Measurements from ENCODE around the gene COX6A2.

Gene COX6A2

DNA sequence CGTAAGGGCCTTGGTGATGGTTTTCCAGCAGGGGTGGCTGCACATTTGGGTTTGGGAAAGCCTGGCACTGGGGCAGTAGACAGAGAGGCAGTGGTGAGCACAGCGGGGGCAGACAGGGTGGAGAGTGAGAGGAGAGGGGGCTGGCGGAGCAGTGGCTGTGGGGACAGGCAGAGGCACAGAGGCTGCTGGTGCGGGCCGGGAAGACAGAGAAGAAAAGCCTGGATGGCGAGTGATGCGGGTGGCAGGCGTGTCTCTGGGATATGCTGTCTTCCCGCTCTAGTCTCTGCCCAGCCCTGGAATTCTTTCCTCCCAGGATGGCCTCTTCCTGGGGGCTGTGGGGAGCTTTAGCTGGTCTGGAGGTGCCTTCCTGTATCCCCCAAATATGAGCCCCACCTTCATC lies 18.1 kb downstream of the COX6A2 start:
- Histone ChIP-seq H3K36me3 (replicated peaks in 1 of 2; ENCODE audit: control insufficient read depth in 2 of 2, insufficient read depth in 2 of 2, low read length in 2 of 2) (no peaks in the 10 kb centered on the region), H3K9me3 (replicated peaks in 1 of 2; ENCODE audit: control insufficient read depth in 2 of 2, insufficient read depth in 1 of 2, low read depth in 1 of 2, low read length in 2 of 2) (no peaks in the 10 kb centered on the region), H3K27ac (replicated peaks; ENCODE audit: low read length) (no peak overlapping the region), H3K4ac (ENCODE audit: low read length) (no peak overlapping the region), H2BK5ac (ENCODE audit: low read length) (no peak overlapping the region), H4K8ac (ENCODE audit: low read depth, low read length) (no peak overlapping the region), H2BK120ac (ENCODE audit: low read depth, low read length) (no peak overlapping the region), H3K4me1 (ENCODE audit: control insufficient read depth in 2 of 2, insufficient read depth in 1 of 2, low read depth in 1 of 2, low read length in 2 of 2) (peaks cover 1 to 4% of the 10 kb centered on the region in 2 donors), H2BK15ac (ENCODE audit: low read length) (no peak overlapping the region), H3K4me3 (ENCODE audit: low read length in 2 of 2) (no peak overlapping the region), H3K18ac (ENCODE audit: low read length) (peak overlapping the region; percentile 28), H2AK5ac (ENCODE audit: low read depth, low read length) (no peak overlapping the region), H3K9ac (ENCODE audit: low read depth, low read length, poor library complexity) (no peak overlapping the region), H3K27me3 (ENCODE audit: control insufficient read depth in 3 of 3, insufficient read depth in 3 of 3, low read depth in 1 of 3, low read length in 3 of 3) (peaks cover 0 to 17% (median 0%) of the 10 kb centered on the region in 3 experiments), H2AFZ (ENCODE audit: low read length) (no peak overlapping the region), H3K14ac (ENCODE audit: low read length) (peak overlapping the region; percentile 71), H4K91ac (ENCODE audit: low read depth, low read length, poor library complexity) (no peak overlapping the region), H2BK12ac (ENCODE audit: low read length) (peak overlapping the region; percentile 22), H3K79me1 (ENCODE audit: low read depth, low read length) (no peaks in the 10 kb centered on the region), H3K4me2 (ENCODE audit: insufficient read depth, low read length, poor library complexity, severe bottlenecking) (no peak overlapping the region), H3K23ac (ENCODE audit: low read depth, low read length, poor library complexity) (peak overlapping the region; percentile 65)
- no peak for DNase-seq (ENCODE audit: low spot score)
- no CpG with 5 or more reads among the region's 9 CpGs for WGBS, 2 donors (ENCODE audit: extremely low coverage in 2 of 2, insufficient read length in 2 of 2, insufficient replicate concordance in 1 of 2)

DNA sequence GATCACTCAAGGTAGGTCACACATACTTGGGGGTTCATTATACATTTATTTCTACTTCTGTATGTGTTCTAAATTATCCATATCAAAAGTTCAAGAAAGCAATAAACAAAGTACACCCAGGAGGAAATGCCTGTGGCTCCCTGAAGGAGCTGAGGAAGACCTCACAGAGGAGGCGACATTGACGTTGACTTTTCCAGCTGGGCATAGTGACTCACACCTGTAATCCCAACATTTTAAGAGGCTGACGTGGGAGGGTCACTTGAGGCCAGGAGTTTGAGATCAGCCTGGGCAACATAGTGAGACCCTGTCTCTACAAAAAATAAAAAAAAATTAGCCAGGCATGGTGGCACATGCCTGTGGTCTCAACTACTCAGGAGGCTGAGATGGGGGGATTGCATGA lies 18.7 kb downstream of the COX6A2 start:
- Histone ChIP-seq H2AFZ (ENCODE audit: low read length) (no peak overlapping the region), H3K36me3 (replicated peaks in 1 of 2; ENCODE audit: control insufficient read depth in 2 of 2, insufficient read depth in 2 of 2, low read length in 2 of 2) (no peaks in the 10 kb centered on the region), H4K8ac (ENCODE audit: low read depth, low read length) (no peak overlapping the region), H3K4me1 (ENCODE audit: control insufficient read depth in 2 of 2, insufficient read depth in 1 of 2, low read depth in 1 of 2, low read length in 2 of 2) (peaks cover 1 to 4% of the 10 kb centered on the region in 2 donors), H3K4me3 (ENCODE audit: low read length in 2 of 2) (no peak overlapping the region), H4K91ac (ENCODE audit: low read depth, low read length, poor library complexity) (no peak overlapping the region), H3K23ac (ENCODE audit: low read depth, low read length, poor library complexity) (no peak overlapping the region), H2AK5ac (ENCODE audit: low read depth, low read length) (no peak overlapping the region), H2BK12ac (ENCODE audit: low read length) (no peak overlapping the region), H2BK15ac (ENCODE audit: low read length) (no peak overlapping the region), H3K9me3 (replicated peaks in 1 of 2; ENCODE audit: control insufficient read depth in 2 of 2, insufficient read depth in 1 of 2, low read depth in 1 of 2, low read length in 2 of 2) (no peaks in the 10 kb centered on the region), H2BK5ac (ENCODE audit: low read length) (no peak overlapping the region), H3K4me2 (ENCODE audit: insufficient read depth, low read length, poor library complexity, severe bottlenecking) (no peak overlapping the region), H3K9ac (ENCODE audit: low read depth, low read length, poor library complexity) (no peak overlapping the region), H3K4ac (ENCODE audit: low read length) (no peak overlapping the region), H3K27ac (replicated peaks; ENCODE audit: low read length) (no peak overlapping the region), H2BK120ac (ENCODE audit: low read depth, low read length) (no peak overlapping the region), H3K18ac (ENCODE audit: low read length) (no peak overlapping the region), H3K79me1 (ENCODE audit: low read depth, low read length) (no peaks in the 10 kb centered on the region), H3K14ac (ENCODE audit: low read length) (no peak overlapping the region), H3K27me3 (ENCODE audit: control insufficient read depth in 3 of 3, insufficient read depth in 3 of 3, low read depth in 1 of 3, low read length in 3 of 3) (peaks cover 0 to 14% (median 0%) of the 10 kb centered on the region in 3 experiments)
- no CpG with 5 or more reads among the region's 3 CpGs for WGBS, 2 donors (ENCODE audit: extremely low coverage in 2 of 2, insufficient read length in 2 of 2, insufficient replicate concordance in 1 of 2)
- no peak for DNase-seq (ENCODE audit: low spot score)

DNA sequence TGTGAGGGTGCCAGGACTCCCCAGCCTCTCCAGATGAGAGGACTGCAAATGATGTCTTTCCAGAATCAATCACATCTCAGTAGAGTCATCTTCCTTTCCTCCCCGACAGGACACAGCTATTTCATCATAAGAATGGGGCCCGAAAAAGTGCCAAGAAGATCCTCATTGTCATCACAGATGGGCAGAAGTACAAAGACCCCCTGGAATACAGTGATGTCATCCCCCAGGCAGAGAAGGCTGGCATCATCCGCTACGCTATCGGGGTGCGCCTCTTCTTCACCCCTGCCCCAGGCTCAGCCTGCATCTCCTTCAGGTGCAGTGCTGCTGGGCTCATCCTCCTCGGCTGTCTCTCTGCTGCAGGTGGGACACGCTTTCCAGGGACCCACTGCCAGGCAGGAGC lies 20.8 kb downstream of the COX6A2 start:
- no peak overlapping the region for H3K27ac ChIP-seq (replicated peaks; ENCODE audit: low read length)

GRCh38 chr16:31404353-31405064 lies 23.7 kb downstream of the COX6A2 start:
- H4K91ac ChIP-seq (ENCODE audit: low read depth, low read length, poor library complexity), result no peak overlapping the region
- H3K4ac ChIP-seq (ENCODE audit: low read length), result no peak overlapping the region
- H3K4me3 ChIP-seq (ENCODE audit: low read length in 2 of 2), result no peak overlapping the region
- H3K14ac ChIP-seq (ENCODE audit: low read length), result no peak overlapping the region
- H3K23ac ChIP-seq (ENCODE audit: low read depth, low read length, poor library complexity), result no peak overlapping the region
- H2BK5ac ChIP-seq (ENCODE audit: low read length), result no peak overlapping the region
- no peak overlapping the region for H3K4me2 ChIP-seq (ENCODE audit: insufficient read depth, low read length, poor library complexity, severe bottlenecking)
- peak overlapping the region; percentile 38 for H2AFZ ChIP-seq (ENCODE audit: low read length)
- H3K4me1 ChIP-seq (ENCODE audit: control insufficient read depth in 2 of 2, insufficient read depth in 1 of 2, low read depth in 1 of 2, low read length in 2 of 2), result no peaks in the 10 kb centered on the region
- H3K18ac ChIP-seq (ENCODE audit: low read length), result no peak overlapping the region
- no peaks in the 10 kb centered on the region for H3K79me1 ChIP-seq (ENCODE audit: low read depth, low read length)
- H3K36me3 ChIP-seq (replicated peaks in 1 of 2; ENCODE audit: control insufficient read depth in 2 of 2, insufficient read depth in 2 of 2, low read length in 2 of 2), result no peaks in the 10 kb centered on the region
- no peak overlapping the region for H3K27ac ChIP-seq (replicated peaks; ENCODE audit: low read length)
- WGBS, 2 donors (ENCODE audit: extremely low coverage in 2 of 2, insufficient read length in 2 of 2, insufficient replicate concordance in 1 of 2), result no CpG with 5 or more reads among the region's 9 CpGs
- H4K8ac ChIP-seq (ENCODE audit: low read depth, low read length), result no peak overlapping the region
- no peak overlapping the region for H2BK15ac ChIP-seq (ENCODE audit: low read length)
- H2AK5ac ChIP-seq (ENCODE audit: low read depth, low read length), result no peak overlapping the region
- H2BK12ac ChIP-seq (ENCODE audit: low read length), result no peak overlapping the region
- H2BK120ac ChIP-seq (ENCODE audit: low read depth, low read length), result no peak overlapping the region
- H3K9me3 ChIP-seq (replicated peaks in 1 of 2; ENCODE audit: control insufficient read depth in 2 of 2, insufficient read depth in 1 of 2, low read depth in 1 of 2, low read length in 2 of 2), result peaks cover 0 to 4% of the 10 kb centered on the region in 2 donors
- H3K9ac ChIP-seq (ENCODE audit: low read depth, low read length, poor library complexity), result no peak overlapping the region
- DNase-seq (ENCODE audit: low spot score), result no peak
- H3K27me3 ChIP-seq (ENCODE audit: control insufficient read depth in 3 of 3, insufficient read depth in 3 of 3, low read depth in 1 of 3, low read length in 3 of 3), result no peaks in the 10 kb centered on the region

More for the DNA sequence above, 20.8 kb downstream of the COX6A2 start:
- peaks cover 0 to 8% (median 0%) of the 10 kb centered on the region in 3 experiments for H3K27me3 ChIP-seq (ENCODE audit: control insufficient read depth in 3 of 3, insufficient read depth in 3 of 3, low read depth in 1 of 3, low read length in 3 of 3)
- no peaks in the 10 kb centered on the region for H3K36me3 ChIP-seq (replicated peaks in 1 of 2; ENCODE audit: control insufficient read depth in 2 of 2, insufficient read depth in 2 of 2, low read length in 2 of 2)
- H2BK15ac ChIP-seq (ENCODE audit: low read length), result no peak overlapping the region
- no CpG with 5 or more reads among the region's 8 CpGs for WGBS, 2 donors (ENCODE audit: extremely low coverage in 2 of 2, insufficient read length in 2 of 2, insufficient replicate concordance in 1 of 2)
- H4K91ac ChIP-seq (ENCODE audit: low read depth, low read length, poor library complexity), result no peak overlapping the region
- no peak overlapping the region for H3K4ac ChIP-seq (ENCODE audit: low read length)
- H3K4me1 ChIP-seq (ENCODE audit: control insufficient read depth in 2 of 2, insufficient read depth in 1 of 2, low read depth in 1 of 2, low read length in 2 of 2), result peaks cover 1 to 4% of the 10 kb centered on the region in 2 donors
- H3K14ac ChIP-seq (ENCODE audit: low read length), result peak overlapping the region; percentile 82
- no peak overlapping the region for H2BK12ac ChIP-seq (ENCODE audit: low read length)
- no peak overlapping the region for H4K8ac ChIP-seq (ENCODE audit: low read depth, low read length)
- H3K9me3 ChIP-seq (replicated peaks in 1 of 2; ENCODE audit: control insufficient read depth in 2 of 2, insufficient read depth in 1 of 2, low read depth in 1 of 2, low read length in 2 of 2), result no peaks in the 10 kb centered on the region
- H2AFZ ChIP-seq (ENCODE audit: low read length), result no peak overlapping the region
- no peak overlapping the region for H3K4me2 ChIP-seq (ENCODE audit: insufficient read depth, low read length, poor library complexity, severe bottlenecking)
- H3K79me1 ChIP-seq (ENCODE audit: low read depth, low read length), result no peaks in the 10 kb centered on the region
- DNase-seq (ENCODE audit: low spot score), result no peak
- no peak overlapping the region for H2BK5ac ChIP-seq (ENCODE audit: low read length)
- H3K23ac ChIP-seq (ENCODE audit: low read depth, low read length, poor library complexity), result no peak overlapping the region
- H3K4me3 ChIP-seq (ENCODE audit: low read length in 2 of 2), result no peak overlapping the region
- no peak overlapping the region for H3K18ac ChIP-seq (ENCODE audit: low read length)
- H3K9ac ChIP-seq (ENCODE audit: low read depth, low read length, poor library complexity), result no peak overlapping the region
- H2BK120ac ChIP-seq (ENCODE audit: low read depth, low read length), result no peak overlapping the region
- peak overlapping the region; percentile 28 for H2AK5ac ChIP-seq (ENCODE audit: low read depth, low read length)
